ENCODE results near the gene CTNNA1.

DNA sequence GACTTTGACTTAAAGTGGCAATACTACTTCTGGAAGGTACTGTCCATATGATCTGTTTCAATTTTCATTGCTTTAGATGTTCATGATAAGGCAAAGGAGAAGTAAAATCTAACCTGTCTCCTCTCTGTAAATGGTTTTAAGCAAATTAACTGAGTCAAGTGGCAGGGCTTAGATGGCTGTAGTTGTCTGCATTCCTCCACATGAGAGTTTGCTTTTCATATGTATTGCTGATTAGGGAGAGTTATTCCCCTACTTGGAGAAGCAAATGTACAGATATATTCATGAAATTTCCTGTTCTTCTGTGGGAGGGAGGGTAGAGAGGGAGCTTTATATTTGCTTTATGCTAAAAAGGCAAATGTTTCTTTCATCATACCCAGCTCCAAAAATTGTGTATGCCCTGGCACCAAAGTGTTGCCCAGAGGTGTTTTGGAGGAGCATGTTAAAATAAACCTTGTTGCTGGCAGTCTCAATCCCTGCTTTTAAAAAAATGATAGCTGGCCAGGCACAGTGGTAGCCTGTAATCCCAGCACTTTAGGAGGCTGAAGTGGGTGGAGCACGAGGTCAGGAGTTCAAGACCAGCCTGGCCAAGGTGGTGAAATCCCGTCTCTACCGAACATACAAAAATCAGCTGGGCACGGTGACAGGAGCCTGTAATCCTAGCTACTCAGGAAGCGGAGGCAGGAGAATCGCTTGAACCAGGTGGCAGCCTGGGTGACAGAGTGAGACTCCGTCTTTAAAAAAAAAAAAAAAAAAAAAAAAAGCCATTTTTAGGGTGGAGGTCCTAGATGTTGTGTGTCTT is 125.4 kb downstream of the CTNNA1 start:
- TF ChIP-seq, protein P1, sequence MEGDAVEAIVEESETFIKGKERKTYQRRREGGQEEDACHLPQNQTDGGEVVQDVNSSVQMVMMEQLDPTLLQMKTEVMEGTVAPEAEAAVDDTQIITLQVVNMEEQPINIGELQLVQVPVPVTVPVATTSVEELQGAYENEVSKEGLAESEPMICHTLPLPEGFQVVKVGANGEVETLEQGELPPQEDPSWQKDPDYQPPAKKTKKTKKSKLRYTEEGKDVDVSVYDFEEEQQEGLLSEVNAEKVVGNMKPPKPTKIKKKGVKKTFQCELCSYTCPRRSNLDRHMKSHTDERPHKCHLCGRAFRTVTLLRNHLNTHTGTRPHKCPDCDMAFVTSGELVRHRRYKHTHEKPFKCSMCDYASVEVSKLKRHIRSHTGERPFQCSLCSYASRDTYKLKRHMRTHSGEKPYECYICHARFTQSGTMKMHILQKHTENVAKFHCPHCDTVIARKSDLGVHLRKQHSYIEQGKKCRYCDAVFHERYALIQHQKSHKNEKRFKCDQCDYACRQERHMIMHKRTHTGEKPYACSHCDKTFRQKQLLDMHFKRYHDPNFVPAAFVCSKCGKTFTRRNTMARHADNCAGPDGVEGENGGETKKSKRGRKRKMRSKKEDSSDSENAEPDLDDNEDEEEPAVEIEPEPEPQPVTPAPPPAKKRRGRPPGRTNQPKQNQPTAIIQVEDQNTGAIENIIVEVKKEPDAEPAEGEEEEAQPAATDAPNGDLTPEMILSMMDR (conservative IDR thresholded peaks at IDR 0.05; ENCODE audit: low read depth, low read length) = no peak
- no peak for TF ChIP-seq EZH2 (IDR thresholded peaks at IDR 0.05; ENCODE audit: low read length, unreplicated experiment)
- no peak for TF ChIP-seq EZH2phosphoT487 (IDR thresholded peaks at IDR 0.05; ENCODE audit: borderline replicate concordance, low read length)

Data from PC-3 (cell line).